Fibroblast of pulmonary artery (primary cell): ENCODE results near the gene FIZ1.

ENCODE experiments used
- DNase-seq: peaks from one replicate; pipeline ENCODE4 v3.0.0-alpha.2; 2010; ENCODE audit warnings: low read depth
- H3K4me3 ChIP-seq: replicated peaks from 2 replicates; pipeline ENCODE4 v1.5.1; 2011; ENCODE audit warnings: low read depth, mild to moderate bottlenecking, control low read depth, low read length, moderate library complexity
- TF ChIP-seq, protein P1 (sequence below): IDR thresholded peaks from 2 replicates; pipeline ENCODE4 v1.5.1; 2011; ENCODE audit warnings: mild to moderate bottlenecking, control low read depth, low read length, inconsistent platforms; ENCODE audit errors: missing control alignments

Gene FIZ1

GRCh38 chr19:55567708-55568328 is 31.5 kb downstream of the FIZ1 start:
- no peak overlapping the region for H3K4me3 ChIP-seq
- TF ChIP-seq, protein P1, sequence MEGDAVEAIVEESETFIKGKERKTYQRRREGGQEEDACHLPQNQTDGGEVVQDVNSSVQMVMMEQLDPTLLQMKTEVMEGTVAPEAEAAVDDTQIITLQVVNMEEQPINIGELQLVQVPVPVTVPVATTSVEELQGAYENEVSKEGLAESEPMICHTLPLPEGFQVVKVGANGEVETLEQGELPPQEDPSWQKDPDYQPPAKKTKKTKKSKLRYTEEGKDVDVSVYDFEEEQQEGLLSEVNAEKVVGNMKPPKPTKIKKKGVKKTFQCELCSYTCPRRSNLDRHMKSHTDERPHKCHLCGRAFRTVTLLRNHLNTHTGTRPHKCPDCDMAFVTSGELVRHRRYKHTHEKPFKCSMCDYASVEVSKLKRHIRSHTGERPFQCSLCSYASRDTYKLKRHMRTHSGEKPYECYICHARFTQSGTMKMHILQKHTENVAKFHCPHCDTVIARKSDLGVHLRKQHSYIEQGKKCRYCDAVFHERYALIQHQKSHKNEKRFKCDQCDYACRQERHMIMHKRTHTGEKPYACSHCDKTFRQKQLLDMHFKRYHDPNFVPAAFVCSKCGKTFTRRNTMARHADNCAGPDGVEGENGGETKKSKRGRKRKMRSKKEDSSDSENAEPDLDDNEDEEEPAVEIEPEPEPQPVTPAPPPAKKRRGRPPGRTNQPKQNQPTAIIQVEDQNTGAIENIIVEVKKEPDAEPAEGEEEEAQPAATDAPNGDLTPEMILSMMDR, result no peak
- DNase-seq, result no peak

DNA sequence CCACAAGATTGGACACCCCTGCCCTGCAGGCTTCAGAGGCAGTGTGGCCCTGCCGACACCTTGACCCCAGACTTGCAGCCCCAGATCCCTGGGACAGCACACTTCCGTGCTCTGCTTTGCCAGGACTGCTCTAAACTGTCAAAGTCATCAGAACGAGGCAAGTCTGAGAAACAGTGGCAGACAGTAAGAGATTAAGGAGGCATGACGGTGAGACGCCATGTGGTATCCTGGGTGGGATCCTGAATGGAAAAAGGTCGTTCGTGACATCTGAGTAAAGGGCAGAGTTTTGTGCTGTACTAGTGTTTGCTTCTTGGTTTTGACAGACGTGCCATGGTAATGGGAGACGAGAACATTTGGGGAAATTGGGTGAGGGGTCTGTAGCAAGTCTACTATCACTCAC is 32.5 kb downstream of the FIZ1 start:
- H3K4me3 ChIP-seq, result no peak overlapping the region
- no peak for DNase-seq
- TF ChIP-seq, protein P1, result no peak

- no peak overlapping the region for H3K4me3 ChIP-seq
- DNase-seq, result peak; percentile 33
- TF ChIP-seq, protein P1, result no peak
Measured at GRCh38 chr19:55563261-55563690, 36.0 kb downstream of the FIZ1 start.

DNA sequence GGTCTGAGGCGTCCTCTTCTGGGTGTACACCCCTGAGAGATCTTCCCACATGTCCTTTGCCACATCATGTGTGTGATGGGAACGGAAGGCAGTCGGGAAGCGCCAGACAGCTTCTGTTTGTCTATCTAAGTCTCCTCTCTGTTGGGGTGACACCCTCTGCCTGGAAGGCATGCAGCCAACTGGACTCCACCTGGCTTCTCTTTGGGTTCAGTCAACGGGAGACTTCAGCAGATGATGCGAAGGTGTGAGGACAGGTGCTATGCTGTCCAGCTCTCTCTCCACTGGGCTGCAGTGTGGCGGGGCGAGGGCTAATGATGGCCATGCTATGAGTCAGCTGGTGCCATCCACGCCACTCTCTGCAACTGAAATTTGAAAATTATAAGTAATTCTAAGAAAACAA is 39.6 kb downstream of the FIZ1 start:
- TF ChIP-seq, protein P1, result no peak
- H3K4me3 ChIP-seq, result no peak overlapping the region
- no peak for DNase-seq

DNA sequence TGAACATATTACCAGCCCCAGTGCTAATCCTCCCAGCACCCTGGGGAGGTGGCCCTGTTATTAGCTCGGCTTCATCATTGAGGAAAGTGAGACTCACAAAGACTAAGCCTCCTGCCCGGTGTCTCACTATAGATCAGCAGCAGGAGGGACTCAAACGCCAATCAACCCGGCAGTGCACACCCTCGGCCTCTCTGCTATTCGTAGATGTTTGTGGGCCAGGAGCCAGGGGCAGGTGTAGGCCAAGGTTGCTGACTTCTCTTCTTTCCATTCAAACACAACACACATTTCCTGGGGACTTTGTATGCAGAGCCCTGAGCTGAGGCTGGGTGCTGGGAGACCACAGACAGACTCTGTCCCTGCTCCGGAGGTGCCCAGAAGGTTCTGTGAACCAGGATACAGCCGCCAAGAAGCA is 44.6 kb downstream of the FIZ1 start:
- no peak overlapping the region for H3K4me3 ChIP-seq
- no peak for DNase-seq
- TF ChIP-seq, protein P1, result no peak

- DNase-seq, result no peak
- TF ChIP-seq, protein P1, result no peak
- H3K4me3 ChIP-seq, result no peak overlapping the region
Measured at GRCh38 chr19:55554302-55554701, 45.0 kb downstream of the FIZ1 start.
